Measurements from ENCODE around the gene MVB12B.

MVB12B gene

DNA sequence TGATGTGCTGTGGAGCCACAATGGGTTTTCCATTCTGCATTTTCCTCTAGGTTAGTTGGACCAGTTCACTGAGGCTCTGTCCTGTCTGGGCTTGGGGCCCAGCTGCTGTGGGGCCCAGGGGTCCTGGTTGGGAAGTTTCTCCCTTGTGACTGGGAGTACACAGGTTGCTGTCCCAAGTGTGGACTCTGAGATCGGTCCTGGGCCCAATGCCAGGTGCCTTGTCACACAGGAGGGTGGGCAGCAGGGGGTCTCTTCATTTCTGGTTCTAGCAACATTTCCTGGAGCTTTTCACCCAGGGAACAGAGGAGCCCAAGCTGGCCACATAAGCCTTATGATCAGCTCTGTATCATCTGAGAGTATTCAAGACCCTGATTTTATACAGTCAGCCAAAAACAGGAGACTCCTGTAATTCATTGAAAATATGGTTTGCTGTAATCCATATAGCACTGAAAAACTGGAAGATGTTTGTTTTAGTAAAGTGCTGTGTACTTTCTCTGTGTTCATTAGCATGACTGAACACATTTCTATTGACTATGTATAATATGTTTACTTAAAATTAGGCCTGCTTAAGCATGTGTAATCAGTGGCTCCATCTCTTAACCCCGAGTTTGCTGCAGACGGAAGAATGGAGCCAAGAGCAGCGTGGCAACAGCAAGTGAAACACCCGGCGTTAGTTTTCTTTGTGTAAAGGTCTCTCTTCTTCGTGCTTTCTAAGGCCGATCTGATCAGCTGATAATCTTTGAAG, 62.5 kb downstream of the MVB12B start:
- no peak for DNase-seq

GRCh38 chr9:126389992-126390391, 63.4 kb downstream of the MVB12B start:
- no peak for DNase-seq

- no peak for DNase-seq
Observed at GRCh38 chr9:126390923-126391322, 64.3 kb downstream of the MVB12B start.

GRCh38 chr9:126391713-126392661, 65.4 kb downstream of the MVB12B start:
- DNase-seq, result no peak

DNA sequence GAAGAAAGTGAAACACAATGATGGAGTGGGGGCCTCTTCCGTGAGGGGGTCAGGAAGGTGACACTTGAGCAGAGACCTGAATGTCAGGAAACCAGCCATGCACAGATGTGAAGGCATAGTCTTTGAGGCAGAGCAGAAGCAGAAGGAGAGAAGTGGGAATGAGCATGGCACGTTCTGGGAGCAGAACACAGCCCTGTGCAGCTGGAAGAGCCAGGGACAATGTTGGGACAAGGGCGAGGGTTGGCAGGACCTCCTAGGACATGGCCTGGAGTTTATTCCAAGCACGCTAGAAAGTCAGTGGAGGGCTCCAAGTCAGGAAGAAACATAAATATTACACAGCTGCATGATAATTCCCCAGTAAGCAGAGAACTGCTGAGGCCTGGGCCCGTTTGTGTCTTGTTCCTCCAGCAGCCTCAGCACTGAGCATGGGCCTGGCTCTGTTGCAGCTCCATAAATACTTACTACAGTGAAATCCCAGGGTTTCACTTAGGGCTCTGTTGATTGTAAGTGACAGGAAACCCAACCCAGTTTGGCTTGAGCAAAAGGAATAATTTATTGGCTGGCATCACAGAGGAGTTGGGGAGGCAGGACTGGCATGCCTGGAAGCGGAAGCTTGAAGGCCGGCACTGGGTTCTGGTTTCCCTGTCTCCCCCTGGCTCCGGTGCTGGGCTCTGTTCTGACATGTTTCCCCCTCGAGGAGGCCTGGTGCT, 66.2 kb downstream of the MVB12B start:
- no peak for DNase-seq

GRCh38 chr9:126393876-126394275, 67.2 kb downstream of the MVB12B start:
- DNase-seq, result no peak

DNA sequence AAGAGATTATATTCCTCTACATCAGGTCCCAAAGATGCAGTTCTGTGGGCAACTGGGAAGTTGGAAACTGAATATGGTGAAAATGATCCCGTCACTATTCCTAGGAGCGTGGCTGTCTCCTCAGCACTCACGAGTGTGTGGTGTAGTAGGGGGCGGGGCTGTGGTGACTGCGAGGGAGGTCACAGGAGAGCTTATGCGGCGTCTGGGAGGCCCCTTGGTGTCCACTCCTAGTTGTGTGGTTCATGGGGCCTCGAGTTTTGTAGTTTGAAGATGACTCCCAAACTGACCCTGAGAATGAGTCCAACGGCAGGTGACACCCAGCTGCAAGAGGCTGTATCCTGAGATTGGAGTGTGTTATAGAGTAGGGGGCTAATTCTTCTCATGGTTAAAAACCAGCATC, 68.2 kb downstream of the MVB12B start:
- no peak for DNase-seq

DNA sequence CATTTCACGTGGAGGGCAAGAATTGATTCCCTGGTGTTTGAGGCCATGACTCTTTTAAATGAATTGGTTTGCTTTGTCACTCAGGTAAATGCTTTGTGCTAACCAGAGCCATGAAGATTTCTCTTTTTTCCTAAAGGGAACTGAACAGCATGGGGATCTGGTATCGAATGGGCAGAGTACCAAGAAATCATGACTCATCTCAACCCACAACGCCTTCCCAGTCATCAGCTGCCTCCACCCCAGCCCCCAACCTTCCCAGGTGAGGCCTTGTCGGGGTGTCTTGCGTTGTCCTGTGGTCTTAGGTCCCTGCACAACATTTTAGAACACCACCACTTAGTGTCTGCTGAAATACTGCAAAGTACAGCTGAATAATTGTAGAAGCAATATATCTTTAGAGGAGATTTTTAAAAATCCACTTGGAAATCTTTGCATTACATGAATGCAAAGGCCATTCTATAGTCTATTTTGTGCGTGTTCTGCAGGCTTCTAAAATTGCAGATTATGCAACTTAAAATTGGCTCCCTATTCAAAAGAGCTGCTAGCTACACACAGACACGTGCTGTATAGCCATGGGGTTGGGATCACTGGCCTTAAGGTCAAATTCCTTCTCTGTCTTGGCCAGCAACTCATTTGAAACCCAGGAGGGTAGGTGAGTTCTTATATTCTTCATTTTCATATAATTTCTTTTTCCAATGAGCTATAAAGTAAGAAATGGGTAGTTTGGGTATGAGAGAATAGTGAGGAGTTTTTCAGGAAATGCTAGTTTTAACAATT, 69.0 kb downstream of the MVB12B start:
- DNase-seq, result no peak

GRCh38 chr9:126397056-126397455, 70.4 kb downstream of the MVB12B start:
- no peak for DNase-seq

DNA sequence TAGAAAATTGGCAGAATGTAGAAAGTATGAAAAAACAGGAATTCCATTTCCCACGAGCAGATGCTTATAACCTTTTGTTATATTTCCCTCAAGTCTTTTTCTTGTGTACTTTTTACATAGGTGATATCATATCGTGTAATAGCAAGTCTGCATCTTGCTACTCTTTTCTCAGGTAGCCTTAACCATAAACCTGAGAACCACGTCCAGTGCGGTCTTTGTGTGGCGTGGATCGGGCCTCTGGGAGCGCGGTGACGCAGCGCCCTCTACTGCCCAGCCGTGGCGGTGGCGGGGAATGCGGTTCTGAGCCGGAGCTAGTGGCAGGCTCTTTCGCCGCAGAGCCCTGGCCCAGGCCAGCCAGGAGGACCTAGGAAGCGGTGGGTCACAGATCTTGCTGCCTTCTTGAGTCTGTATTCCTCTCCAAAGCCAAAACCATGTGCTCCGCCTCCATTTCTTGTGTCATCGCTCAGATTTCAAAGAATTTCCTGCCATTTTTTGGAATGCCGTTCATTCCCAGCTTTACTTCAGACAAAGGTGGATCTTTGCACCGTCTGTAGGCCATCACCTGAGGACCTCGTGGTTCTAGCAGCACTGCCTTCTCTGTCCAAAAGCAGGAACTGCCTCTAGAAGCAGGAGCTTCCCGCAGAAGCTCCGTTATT, 71.9 kb downstream of the MVB12B start:
- peak; percentile 91 for DNase-seq

DNA sequence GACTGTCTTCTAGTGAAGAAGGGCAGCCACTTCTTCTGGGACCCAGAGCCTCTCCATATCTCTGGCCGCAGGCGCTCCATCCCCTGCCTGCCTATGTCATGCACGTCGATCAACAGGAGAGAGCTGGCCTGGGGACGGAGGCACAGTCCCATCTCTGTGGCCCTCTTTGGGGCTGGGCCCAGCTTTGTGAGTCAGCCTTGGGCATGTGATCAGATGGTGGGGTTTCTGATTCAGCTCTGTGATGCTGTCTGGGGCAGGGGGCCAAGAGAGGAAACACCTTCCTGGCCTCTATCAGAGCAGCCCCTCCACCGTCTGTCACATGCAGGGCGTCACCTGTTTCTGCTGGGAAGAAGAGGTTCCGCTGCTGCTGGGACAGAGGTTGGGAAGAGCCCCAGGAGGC, 72.6 kb downstream of the MVB12B start:
- DNase-seq, result peak; percentile 29

GRCh38 chr9:126399789-126400188, 73.2 kb downstream of the MVB12B start:
- no peak for DNase-seq

DNA sequence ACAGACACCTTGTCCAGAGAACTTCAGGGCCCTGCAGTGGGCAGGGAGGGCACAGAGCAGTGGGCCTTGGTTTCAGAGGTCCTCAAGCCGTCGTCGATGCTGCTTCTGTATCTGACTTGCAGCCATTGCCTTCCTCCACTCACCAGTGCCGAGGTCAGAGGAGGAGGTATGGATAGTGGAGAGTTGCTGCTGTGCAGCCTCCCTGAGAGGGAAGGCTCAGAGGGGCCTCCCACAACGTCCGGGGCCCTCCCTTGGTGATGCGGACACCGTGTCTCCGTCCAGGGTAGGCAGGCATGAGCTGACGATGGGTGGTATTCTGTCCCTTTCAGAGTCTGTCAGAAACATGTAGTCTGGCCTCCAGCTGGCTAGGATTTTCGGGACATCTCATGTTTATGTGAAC, 73.9 kb downstream of the MVB12B start:
- DNase-seq, result no peak

DNA sequence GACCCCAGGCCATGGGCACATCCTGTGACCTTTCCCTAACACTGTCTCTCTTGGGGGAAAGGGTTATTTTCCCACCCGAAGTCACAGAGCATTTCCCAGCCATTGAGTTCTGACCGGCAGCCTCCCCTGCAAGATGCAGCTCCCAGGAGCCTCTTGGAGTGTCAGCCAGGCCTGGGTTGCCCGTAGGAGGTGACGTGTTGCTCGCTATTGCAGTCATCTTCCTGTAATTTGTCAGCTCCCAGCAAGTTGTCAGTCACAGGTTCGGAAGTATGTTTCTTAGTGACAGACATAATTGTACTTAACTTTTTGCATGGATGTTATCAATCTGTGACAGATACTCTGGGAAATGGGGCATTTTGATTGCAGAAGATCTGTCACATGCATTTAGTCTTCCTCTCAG, 74.5 kb downstream of the MVB12B start:
- no peak for DNase-seq

- no peak for DNase-seq
Observed at GRCh38 chr9:126401581-126401980, 75.0 kb downstream of the MVB12B start.

- DNase-seq, result no peak
Observed at GRCh38 chr9:126403397-126403796, 76.8 kb downstream of the MVB12B start.

- DNase-seq, result no peak
Observed at GRCh38 chr9:126404459-126404858, 77.8 kb downstream of the MVB12B start.

DNA sequence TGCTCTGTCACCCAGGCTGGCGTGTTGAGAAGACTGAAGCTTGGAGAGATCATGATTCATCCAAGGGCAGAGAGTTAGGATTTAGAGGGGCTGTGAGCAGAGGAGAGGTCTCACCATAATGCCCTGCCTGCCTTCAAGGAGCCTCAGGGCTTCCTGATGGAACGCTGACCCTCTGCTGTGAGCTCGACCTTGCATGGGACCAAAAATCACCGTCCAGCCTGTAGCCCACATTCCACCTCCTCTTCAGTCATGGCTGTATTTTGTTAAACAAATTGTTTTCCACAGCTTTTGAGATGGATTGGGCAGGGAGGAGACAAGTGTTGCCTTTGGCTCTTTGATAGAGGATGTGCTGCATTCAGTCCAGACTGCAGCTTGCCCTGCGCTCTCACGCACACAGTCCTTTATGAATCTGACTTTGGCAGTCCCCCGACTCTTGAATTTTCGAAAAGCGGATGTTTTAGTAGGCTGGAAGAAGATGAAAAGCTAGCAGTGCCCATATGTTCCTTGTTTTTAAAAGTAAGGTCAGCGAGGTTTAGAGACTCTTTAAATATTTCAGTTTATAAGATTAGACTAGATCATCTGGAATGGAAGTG, 79.5 kb downstream of the MVB12B start:
- DNase-seq, result no peak

DNA sequence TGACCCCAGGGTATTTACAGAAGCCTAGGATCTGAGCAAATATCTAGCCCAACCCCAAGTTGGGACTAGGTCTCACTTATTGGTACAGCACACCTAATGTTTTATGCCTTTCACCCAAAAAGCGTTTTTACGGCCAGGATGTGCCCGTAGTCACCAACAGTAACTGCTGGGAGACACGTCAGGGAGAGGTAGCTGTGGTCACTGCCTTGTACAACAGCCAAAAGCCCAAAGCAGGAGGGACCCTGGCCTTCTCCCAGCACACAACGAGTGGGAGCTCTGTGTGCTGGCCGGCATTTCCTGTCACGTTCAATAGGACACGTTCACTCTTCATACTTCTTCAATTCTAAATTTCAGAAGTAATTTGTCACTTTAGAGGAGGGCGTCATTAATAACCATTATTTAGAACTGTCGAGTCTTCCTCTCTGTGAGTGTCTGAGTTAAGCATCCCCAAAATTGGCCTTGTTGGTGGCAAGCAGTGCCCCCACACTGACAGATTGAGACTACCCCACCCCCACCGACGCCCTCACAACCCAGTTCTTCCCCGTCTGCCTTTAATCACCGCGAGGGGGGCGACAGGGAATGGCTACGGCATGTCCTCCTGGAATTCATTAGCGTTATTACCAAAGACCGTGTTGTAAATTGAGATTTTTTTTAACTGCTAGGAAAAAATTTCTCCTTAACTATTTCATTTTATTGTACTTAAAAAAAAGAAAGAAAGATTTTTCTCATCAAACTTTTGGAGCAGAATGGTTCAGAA, 80.7 kb downstream of the MVB12B start:
- DNase-seq, result no peak

GRCh38 chr9:126408004-126408403, 81.4 kb downstream of the MVB12B start:
- no peak for DNase-seq

DNA sequence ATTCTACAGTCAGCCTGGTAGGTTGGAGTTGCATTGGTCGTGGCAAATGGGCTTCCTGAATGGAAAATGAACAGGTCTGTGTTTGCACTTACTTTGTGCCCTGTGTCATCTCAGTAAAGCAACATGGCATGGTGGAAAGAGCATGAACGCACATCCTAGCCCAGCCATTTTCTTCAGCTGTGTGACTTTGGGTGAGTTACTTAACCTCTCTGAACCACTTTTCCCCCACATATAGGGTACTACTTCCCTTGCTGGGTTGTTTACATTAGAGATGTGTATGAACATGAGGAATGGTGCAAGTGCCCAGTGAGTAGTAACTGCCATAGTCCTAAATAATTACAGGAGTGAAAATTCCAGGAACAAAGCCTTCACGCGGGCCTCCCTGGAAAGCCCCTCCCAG, 83.6 kb downstream of the MVB12B start:
- DNase-seq, result no peak
